NCI-H345 treated with DMSO at 0.1 percent for 48 hours (cell line): ENCODE measurements around the gene CHAD.
A peak's percentile ranks its signal among the peaks of the same experiment; 100 is the strongest.

Experiments used
- DNase-seq: peaks from one replicate; lab custom pipeline; 2025; ENCODE audit not compliant: unreplicated experiment; lab: John Stamatoyannopoulos, UW

Gene CHAD

GRCh38 chr17:50495217-50495823 is 26.6 kb upstream of the CHAD start:
- DNase-seq: no peak

GRCh38 chr17:50493744-50494143 is 25.1 kb upstream of the CHAD start:
- DNase-seq: no peak

GRCh38 chr17:50492214-50492613 is 23.5 kb upstream of the CHAD start:
- no peak for DNase-seq

- no peak for DNase-seq
Measured at GRCh38 chr17:50491505-50491904, 22.8 kb upstream of the CHAD start.

GRCh38 chr17:50488880-50489279 is 20.2 kb upstream of the CHAD start:
- DNase-seq: no peak

- DNase-seq: no peak
Measured at GRCh38 chr17:50487213-50488096, 18.8 kb upstream of the CHAD start.

GRCh38 chr17:50484386-50485155 is 15.9 kb upstream of the CHAD start:
- DNase-seq: no peak

- DNase-seq: no peak
Measured at GRCh38 chr17:50483266-50483665, 14.6 kb upstream of the CHAD start.

GRCh38 chr17:50482516-50482915 is 13.8 kb upstream of the CHAD start:
- DNase-seq: peak; percentile 32

- DNase-seq: no peak
Measured at GRCh38 chr17:50482110-50482509, 13.4 kb upstream of the CHAD start.

GRCh38 chr17:50481648-50482047 is 13.0 kb upstream of the CHAD start:
- no peak for DNase-seq

- DNase-seq: no peak
Measured at GRCh38 chr17:50480854-50481490, 12.3 kb upstream of the CHAD start.

GRCh38 chr17:50480142-50480764 is 11.6 kb upstream of the CHAD start:
- no peak for DNase-seq

- peak; percentile 55 for DNase-seq
Measured at GRCh38 chr17:50479522-50480141, 11.0 kb upstream of the CHAD start.

GRCh38 chr17:50478391-50479381 is 10.0 kb upstream of the CHAD start, which contains the start of gene RSAD1:
Gene RSAD1, plus strand, starts transcription at chr17:50478860. Its CDS starts 25 bp downstream, at chr17:50478885.
- DNase-seq: peak; percentile 58

GRCh38 chr17:50477976-50478375 is 9.3 kb upstream of the CHAD start:
- no peak for DNase-seq

- DNase-seq: no peak
Measured at GRCh38 chr17:50476545-50477315, 8.1 kb upstream of the CHAD start.
